AG09309 (cell line): ENCODE results near the gene ELN.

Experiments
- DNase-seq: peaks from one replicate; pipeline ENCODE4 v3.0.0-alpha.2; 2010; ENCODE audit warnings: low read depth
- H3K4me3 ChIP-seq: 2 replicates; pipeline ENCODE4 v1.5.1; 2011; ENCODE audit warnings: mild to moderate bottlenecking, low read depth, low read length, moderate library complexity; ENCODE audit not compliant: control insufficient read depth
- TF ChIP-seq, protein P1 (sequence below): IDR thresholded peaks from 2 replicates; pipeline ENCODE4 v1.5.1; 2011; ENCODE audit warnings: mild to moderate bottlenecking, low read depth, low read length, inconsistent platforms; ENCODE audit not compliant: insufficient read depth, control insufficient read depth; ENCODE audit errors: missing control alignments

ELN gene

DNA sequence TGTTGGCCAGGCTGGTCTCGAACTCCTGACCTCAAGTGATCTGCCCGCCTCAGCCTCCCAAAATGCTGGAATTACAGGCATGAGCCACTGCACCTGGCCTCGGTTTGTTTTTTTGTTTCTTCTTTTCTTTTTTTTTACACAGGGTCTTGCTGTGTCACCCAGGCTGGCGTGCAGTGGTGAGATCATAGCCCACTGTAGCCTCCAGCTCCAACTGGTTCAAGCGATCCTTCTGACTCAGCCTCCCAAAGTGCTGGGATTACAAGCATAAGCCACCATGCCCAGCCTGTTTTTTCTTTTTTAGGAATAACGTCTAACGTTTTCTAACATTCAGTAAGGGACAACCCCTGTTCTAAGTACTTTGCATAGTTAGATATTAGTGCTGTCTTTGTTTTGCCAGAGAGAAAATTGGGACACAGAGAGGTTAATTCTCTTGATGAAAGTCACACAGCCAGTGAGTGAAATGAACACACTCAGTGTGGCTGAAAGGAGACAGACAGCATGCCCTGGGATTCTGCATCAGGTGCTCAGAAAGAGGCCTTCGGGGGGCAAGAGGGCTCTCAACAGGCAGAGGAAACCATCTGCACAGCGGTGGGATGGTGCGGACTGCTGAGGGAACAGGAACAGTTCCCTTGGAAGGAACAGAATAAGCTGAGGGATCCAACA, 59.9 kb downstream of the ELN start:
- TF ChIP-seq, protein P1, sequence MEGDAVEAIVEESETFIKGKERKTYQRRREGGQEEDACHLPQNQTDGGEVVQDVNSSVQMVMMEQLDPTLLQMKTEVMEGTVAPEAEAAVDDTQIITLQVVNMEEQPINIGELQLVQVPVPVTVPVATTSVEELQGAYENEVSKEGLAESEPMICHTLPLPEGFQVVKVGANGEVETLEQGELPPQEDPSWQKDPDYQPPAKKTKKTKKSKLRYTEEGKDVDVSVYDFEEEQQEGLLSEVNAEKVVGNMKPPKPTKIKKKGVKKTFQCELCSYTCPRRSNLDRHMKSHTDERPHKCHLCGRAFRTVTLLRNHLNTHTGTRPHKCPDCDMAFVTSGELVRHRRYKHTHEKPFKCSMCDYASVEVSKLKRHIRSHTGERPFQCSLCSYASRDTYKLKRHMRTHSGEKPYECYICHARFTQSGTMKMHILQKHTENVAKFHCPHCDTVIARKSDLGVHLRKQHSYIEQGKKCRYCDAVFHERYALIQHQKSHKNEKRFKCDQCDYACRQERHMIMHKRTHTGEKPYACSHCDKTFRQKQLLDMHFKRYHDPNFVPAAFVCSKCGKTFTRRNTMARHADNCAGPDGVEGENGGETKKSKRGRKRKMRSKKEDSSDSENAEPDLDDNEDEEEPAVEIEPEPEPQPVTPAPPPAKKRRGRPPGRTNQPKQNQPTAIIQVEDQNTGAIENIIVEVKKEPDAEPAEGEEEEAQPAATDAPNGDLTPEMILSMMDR = no peak
- DNase-seq = no peak
- H3K4me3 ChIP-seq = no peak overlapping the region

DNA sequence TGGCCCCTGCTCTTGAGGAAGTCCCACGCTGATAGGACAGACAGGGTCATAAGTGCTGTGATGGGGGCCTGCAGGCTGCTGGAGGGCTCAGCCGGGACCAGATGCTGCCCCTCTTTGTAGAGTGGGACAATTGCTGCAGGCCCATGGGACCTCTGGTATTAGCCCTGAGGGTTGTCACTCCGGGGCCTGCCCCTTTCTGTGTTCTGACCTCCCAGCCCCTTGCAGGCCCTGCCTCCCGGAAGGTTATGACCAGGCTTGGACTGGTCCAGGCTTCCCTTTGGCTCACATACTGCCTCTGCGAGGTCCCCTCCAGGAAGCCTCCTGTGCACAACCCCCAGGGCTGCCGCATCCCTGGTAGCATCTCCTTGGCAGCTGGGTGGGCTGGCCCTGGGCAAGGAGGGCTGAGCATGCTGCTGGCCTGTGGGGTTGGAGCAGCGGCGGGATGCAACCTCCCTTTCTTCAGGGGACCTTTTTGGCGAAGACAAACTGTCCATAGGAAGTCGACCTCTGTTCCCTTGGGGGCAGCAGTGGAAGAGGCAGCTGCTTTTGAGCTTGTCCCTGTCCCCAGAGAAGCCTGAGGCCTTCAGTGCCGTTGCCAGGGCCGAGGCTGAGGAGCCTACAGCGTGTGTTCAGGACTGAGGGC, 64.5 kb downstream of the ELN start:
- TF ChIP-seq, protein P1 = no peak
- H3K4me3 ChIP-seq = no peak overlapping the region
- no peak for DNase-seq

DNA sequence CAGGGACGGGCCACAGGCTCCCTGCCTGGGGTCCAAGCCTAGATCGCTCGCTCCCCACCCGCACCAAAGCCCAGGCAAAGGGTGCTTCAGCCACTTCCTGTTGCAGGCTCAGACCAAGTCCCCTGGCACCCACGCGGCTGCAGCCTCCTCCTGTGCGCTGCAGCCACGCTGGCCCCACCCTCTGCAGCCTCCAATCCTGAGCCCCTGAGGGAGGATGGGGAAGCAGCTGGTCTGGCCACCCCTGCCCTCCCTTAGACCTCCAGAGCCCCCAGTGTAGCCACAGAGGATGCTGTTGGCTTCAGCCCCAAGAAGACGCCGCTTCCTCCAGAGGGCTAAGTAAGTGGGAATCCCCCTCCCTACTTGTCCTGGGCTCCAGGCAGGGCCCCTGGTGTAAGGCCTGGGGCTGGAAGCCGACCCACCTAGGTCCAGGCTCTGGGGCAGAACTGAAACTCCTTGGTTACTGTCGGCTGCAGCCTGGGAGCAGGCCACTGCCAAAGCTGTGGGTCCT, 65.0 kb downstream of the ELN start:
- DNase-seq = no peak
- H3K4me3 ChIP-seq = no peak overlapping the region
- TF ChIP-seq, protein P1 = no peak

DNA sequence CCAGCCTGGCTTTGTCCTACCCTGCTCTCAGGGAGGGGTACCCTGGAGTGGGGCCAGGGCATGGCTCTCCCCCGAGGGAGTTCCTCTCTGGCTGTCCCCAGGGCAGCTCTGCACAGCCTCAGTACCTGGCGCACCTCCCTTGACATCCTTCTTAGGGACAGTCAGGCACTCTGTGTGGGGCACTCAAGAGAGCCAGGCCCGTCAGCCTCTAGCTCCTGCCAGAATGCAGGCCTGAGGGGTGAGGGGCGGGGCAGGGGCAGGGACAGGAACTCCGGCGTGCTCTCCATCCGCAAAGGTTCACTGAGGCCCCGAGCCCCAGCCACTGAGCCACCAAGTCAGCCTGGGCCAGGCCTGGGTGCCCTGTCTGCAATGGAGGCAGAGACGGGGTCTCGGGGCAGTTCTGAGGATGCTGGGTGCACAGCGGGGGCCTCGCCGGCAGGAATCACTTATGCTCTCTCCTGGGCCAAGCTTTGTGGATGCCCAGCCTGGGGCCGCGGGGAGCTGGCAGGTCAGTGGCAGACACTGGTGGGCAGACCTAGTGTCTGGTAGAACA, 65.8 kb downstream of the ELN start:
- TF ChIP-seq, protein P1 = no peak
- no peak overlapping the region for H3K4me3 ChIP-seq
- DNase-seq = no peak

DNA sequence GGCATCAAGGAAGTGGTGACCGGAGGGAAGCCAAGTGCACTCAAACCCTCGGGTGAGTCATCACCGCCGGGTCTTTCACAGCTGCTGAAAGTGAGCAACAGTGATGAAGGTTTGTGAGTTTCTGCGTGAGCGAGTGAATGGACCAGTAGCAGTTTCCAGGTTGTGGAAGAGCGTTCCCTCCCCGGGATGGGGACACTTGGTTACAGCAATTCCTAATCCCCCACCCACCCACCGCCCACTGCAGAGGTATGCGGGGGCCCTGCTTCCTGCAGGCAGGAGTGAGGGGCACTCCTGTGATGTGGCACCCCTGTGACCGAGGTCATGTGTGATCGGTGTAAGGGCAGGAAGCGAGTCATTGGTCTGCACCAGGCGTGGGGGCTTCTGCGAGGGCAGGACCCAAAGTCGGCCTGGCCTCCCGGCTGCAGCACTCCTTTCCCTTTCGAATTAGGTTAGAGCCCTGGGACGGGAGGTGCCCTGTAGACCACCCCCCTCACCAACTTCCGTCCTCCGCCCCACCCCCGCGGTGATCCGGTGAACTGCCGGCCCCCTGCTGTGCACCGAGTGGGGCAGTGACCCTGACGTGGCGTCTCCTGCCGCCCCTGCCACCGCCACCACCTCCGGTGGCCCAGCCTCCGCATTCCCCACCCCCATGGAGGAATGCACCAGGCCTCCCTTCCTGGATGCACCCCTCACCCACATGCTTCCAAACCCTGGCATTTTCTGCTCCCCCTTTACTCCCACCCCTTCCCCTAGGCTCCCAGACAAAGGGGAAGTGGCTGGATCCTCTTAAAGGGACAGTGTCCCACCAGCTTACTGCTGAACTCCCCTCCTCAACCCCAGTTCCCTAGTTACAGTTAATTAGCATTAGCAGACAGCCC, 66.5 kb downstream of the ELN start:
- peak; percentile 78 for DNase-seq
- TF ChIP-seq, protein P1 = no peak
- H3K4me3 ChIP-seq = peak overlapping the region; percentile 34

DNA sequence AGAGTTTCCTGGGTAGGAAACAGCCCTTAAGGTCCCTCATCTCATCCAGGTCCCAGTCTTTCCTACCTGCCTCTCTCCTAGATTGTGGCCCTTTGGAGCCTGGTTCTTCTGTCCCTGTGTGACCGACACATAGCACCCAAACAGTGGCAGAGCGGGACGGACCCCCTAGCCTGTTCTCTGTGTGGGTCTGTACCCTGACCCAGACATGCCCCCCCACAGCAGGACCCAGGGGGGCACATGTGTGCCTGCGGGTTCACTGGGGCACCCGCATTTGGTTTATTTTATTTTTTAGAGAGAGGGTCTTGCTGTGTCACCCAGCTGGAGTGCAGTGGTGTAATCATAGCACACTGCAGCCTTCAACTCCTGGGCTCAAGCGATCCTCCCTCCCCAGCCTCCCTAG, 67.2 kb downstream of the ELN start:
- TF ChIP-seq, protein P1 = no peak
- no peak overlapping the region for H3K4me3 ChIP-seq

More for the DNA sequence above, 67.2 kb downstream of the ELN start:
- no peak for DNase-seq
